Aorta (tissue), 5 donors: ENCODE results near the gene SLIT3. TPM values are rescaled to one million over a fixed set of nuclear protein-coding genes. Genes with fewer than 3 reads are reported as not detected.
A peak's percentile ranks its signal among the peaks of the same experiment; 100 is the strongest.

Experiments used
- ATAC-seq: fragments of 200-7000 bp; cut with Tn5 transposase; one replicate; pipeline ENCODE4 v1.9.1; 2022; ENCODE audit warnings: moderate library complexity; ENCODE audit not compliant: low FRiP score
- DNase-seq, 2 donors: peaks; one replicate each; pipeline ENCODE4 v3.0.0-alpha.2; 2020
- H3K27ac ChIP-seq, 2 donors: one replicate each; pipeline ENCODE4 v1.5.1; 2013; ENCODE audit warnings: low read length in 2 of 2, mild to moderate bottlenecking in 2 of 2, moderate library complexity in 2 of 2, control low read depth in 1 of 2, inconsistent platforms in 1 of 2, low read depth in 1 of 2
- H3K27me3 ChIP-seq, 2 donors: one replicate each; pipeline ENCODE4 v1.6.1; 2013; ENCODE audit warnings: control low read depth in 1 of 2, low read length in 1 of 2, mild to moderate bottlenecking in 1 of 2, moderate library complexity in 1 of 2; ENCODE audit not compliant: insufficient read depth in 2 of 2, control insufficient read depth in 1 of 2
- H3K36me3 ChIP-seq, 2 donors: one replicate each; pipeline ENCODE4 v1.6.1; 2013; ENCODE audit warnings: control low read depth in 1 of 2, low read length in 1 of 2, mild to moderate bottlenecking in 1 of 2; ENCODE audit not compliant: insufficient read depth in 2 of 2, control insufficient read depth in 1 of 2
- H3K4me1 ChIP-seq, 2 donors: one replicate each; pipeline ENCODE4 v1.6.1; 2013; ENCODE audit warnings: low read length in 2 of 2, control low read depth in 1 of 2, mild to moderate bottlenecking in 1 of 2, moderate library complexity in 1 of 2; ENCODE audit not compliant: insufficient read depth in 2 of 2, control insufficient read depth in 1 of 2
- H3K4me3 ChIP-seq, 2 donors: one replicate each; pipeline ENCODE4 v1.5.1; 2013; ENCODE audit warnings: low read length in 2 of 2, control low read depth in 1 of 2, mild to moderate bottlenecking in 1 of 2
- H3K9me3 ChIP-seq: one replicate; pipeline ENCODE4 v1.6.1; 2013; ENCODE audit warnings: mild to moderate bottlenecking, low read length; ENCODE audit not compliant: control insufficient read depth
- WGBS, 2 donors: extraction: QIAGEN DNeasy Blood & Tissue Kit; methylation state at CpG; one replicate each; pipeline ENCODE4 v1.1.7; 2013; 5-methylcytosine and 5-hydroxymethylcytosine counted together
- intact Hi-C, 2 donors: fragments of 100-400 bp; cut with DNase I; formaldehyde crosslinking; loops; one replicate each; pipeline versions ENCODE4 v1.14.2 to v1.15.0; 2022
- polyA plus RNA-seq, 2 donors: library from polyadenylated mRNA; stranded (reverse); fragments of 200-250 nt; gene quantifications; one replicate each; pipeline ENCODE4 v1.2.3, GENCODE V29; 2013
- total RNA-seq, 2 donors: library from RNA; stranded (reverse); fragmentation: NEBNext Ultra II Directional; extraction: Animal tissue kit (Norgen Biotek cat#: 25700); gene quantifications; one replicate each; pipeline ENCODE4 v1.2.1, GENCODE V29; 2021
- donor health status: healthy with polysubstance abuse.
- donor health status: Bipolar disorder and iron deficiency.
- donor health status: DM: no; HTN: no; CAD: no.
- donor health status: DM: no; HTN: no; CAD: no.
- donor health status: DM: yes; HTN: yes; CAD: no.

SLIT3 gene
- total and polyA plus RNA-seq, 4 donors: 8.6 to 108 (median 77.0) TPM

- Histone ChIP-seq H3K27ac (no peak overlapping the region), H3K27me3 (no peaks in the 10 kb centered on the region), H3K4me1 (no peaks in the 10 kb centered on the region), H3K4me3 (no peak overlapping the region), H3K36me3 (no peaks in the 10 kb centered on the region), H3K9me3 (no peaks in the 10 kb centered on the region)
- DNase-seq (peak in 1 of 2 donors; percentile 57), ATAC-seq (no peak)
- WGBS, 2 donors: 59 to 68% methylated on average over 5 of the region's 5 CpGs
- intact Hi-C loops: no loop called here
These were observed 353.6 kb downstream of the SLIT3 start for GRCh38 chr5:168947212-168947868.

DNA sequence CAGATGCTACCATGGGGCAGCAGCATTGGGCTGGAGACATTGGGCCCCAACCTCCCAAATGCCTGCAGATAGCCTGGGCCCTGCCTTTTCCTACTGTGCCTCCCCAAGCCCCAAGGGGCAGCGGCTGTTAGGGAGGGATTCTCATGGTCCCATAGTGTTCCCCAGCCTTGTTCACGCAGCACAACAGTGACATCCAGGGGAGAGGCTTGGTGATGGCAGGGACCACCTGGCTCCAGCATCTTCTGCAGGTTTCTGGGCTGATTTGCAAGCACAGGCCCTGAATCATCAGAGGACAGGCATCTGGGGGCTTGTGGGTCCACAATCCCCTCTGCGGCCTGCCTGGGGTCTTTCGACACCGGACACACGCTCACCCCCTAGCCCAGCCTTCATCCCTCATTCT, 354.6 kb downstream of the SLIT3 start:
- ATAC-seq (peak; percentile 31), DNase-seq (no peak)
- H3K27ac ChIP-seq: no peak overlapping the region
- intact Hi-C loops: no loop called here
- no peaks in the 10 kb centered on the region for H3K27me3 ChIP-seq
- WGBS, 2 donors: 92 to 93% methylated on average over 6 of the region's 6 CpGs
- H3K4me3 ChIP-seq: no peak overlapping the region
- no peaks in the 10 kb centered on the region for H3K9me3 ChIP-seq
- H3K4me1 ChIP-seq: no peaks in the 10 kb centered on the region
- no peaks in the 10 kb centered on the region for H3K36me3 ChIP-seq

DNA sequence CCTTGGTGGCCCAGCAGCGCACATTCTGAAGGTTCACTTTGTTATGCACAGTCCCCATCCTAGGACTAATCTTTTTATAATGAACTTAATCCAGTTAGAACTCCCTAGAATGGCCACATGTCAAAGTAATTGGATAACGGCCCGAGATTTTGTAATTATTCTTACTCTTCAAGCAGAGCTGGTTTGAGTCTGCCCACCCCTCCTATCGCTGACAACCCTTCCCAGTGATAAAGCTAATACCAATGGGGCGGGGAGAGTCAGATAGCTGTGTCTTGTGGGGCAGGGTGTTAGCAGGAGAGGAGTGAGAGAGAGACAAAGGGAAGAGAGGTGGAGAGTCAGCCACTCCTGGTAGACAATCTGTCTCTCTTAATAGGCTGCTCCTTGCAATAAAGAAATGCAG, 356.9 kb downstream of the SLIT3 start:
- H3K36me3 ChIP-seq: no peaks in the 10 kb centered on the region
- DNase-seq (no peak), ATAC-seq (no peak)
- no peaks in the 10 kb centered on the region for H3K27me3 ChIP-seq
- H3K9me3 ChIP-seq: no peaks in the 10 kb centered on the region
- H3K4me3 ChIP-seq: no peak overlapping the region
- 91% methylated on average over 5 of the region's 5 CpGs for WGBS, 2 donors
- no peak overlapping the region for H3K27ac ChIP-seq
- intact Hi-C loops: no loop called here
- no peaks in the 10 kb centered on the region for H3K4me1 ChIP-seq

DNA sequence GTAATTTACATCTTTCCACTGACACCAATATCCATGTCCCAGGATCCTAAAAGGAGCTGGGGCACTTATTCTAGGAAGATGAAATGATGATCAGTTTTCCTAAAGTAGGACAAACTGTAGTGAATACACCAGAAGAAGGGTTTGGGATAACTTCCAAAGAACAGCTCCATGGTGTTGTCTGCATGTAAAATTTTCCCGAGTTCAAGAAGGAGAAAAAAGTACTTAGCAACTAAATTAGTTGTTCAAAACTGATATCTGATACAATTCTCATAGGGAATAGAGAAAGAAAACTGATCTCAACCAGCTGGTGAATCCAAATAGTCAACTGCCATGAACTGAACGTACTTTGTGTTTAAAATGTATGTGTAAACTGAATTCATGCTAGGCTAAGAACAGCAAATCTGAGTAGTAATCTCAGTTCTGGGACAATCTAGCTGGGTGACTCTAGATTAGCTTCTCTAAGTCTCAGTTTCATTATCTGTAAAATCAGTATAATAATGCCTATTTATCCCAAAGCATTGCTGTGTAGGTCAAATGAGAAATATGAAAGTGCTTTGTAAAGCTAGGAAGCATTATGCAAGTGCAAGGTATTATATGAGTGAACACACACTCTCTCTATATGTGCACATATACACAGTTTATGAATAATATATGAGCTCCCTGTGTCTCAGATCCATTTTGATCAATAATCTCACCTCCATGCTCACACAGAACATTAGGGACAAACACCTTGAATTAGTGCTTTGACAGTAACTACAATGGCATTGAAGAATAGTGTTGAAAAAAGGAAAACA, 357.7 kb downstream of the SLIT3 start:
- Histone ChIP-seq H3K9me3 (no peaks in the 10 kb centered on the region), H3K4me1 (no peaks in the 10 kb centered on the region), H3K27me3 (no peaks in the 10 kb centered on the region), H3K27ac (no peak overlapping the region), H3K4me3 (no peak overlapping the region), H3K36me3 (no peaks in the 10 kb centered on the region)
- DNase-seq (no peak), ATAC-seq (no peak)
- 78% methylated on average over 2 of the region's 2 CpGs for WGBS, 2 donors
- intact Hi-C loops: no loop called here

DNA sequence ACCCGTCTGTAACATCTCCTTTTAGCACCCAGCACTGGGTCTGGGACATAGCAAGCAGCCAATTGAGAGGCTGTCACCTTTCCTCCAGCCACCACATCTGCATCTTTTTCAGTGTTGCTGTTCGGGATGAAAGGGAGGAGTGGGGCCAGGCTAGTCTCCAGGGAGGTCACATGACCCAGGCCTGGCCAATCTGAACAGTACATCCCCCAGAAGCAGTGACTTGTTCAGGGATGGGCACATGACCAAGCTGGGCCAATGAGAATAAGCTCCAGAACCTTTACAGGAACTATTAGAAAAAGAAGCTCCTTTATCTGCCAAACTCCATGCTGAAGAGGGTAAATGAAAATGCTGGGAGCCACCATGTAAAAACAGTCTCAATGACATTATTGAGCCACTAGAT, 359.0 kb downstream of the SLIT3 start:
- intact Hi-C loops: no loop called here
- Histone ChIP-seq H3K27me3 (no peaks in the 10 kb centered on the region), H3K9me3 (no peaks in the 10 kb centered on the region), H3K4me1 (no peaks in the 10 kb centered on the region), H3K27ac (no peak overlapping the region), H3K36me3 (no peaks in the 10 kb centered on the region), H3K4me3 (no peak overlapping the region)
- 70 to 71% methylated on average over 2 of the region's 2 CpGs for WGBS, 2 donors
- DNase-seq (no peak), ATAC-seq (no peak)

GRCh38 chr5:168940712-168941111, 360.2 kb downstream of the SLIT3 start:
- Histone ChIP-seq H3K27me3 (no peaks in the 10 kb centered on the region), H3K36me3 (no peaks in the 10 kb centered on the region), H3K4me3 (no peak overlapping the region), H3K9me3 (no peaks in the 10 kb centered on the region), H3K4me1 (no peaks in the 10 kb centered on the region), H3K27ac (no peak overlapping the region)
- intact Hi-C loops: no loop called here
- no peak for ATAC-seq
- 66 to 87% methylated on average over 4 of the region's 4 CpGs for WGBS, 2 donors
- DNase-seq: no peak

DNA sequence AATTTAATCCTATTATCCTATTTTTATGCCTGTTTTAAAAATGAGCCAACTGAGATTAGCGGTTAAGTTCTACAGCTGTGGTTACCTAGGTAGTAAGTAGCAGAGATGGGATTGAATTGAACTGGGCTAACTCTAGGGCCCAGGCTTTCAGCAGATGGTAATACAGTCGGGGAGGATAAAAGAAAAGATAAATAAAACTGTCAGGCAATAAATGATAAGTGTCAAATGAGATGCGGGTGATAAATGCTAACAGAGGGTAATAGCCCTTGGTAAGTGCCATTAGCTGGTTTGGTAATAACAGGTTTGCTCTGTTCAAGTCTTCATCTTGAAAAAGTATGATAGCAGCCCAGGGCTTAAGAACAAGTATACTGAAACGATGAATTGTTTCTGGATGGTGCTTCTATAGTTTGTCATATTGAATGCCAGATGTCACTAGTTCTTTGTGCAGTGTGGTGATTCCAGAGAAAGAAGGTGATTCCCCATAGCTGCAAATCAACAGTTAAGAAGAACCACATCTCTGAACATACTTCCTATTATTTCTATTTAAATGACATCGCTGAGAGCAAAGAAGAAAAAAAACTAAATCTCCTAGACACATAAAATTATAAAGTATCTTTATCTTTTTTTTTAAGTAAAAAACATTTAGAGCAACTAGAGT, 360.9 kb downstream of the SLIT3 start:
- Histone ChIP-seq H3K4me3 (no peak overlapping the region), H3K36me3 (no peaks in the 10 kb centered on the region), H3K9me3 (no peaks in the 10 kb centered on the region), H3K27me3 (no peaks in the 10 kb centered on the region), H3K4me1 (no peaks in the 10 kb centered on the region), H3K27ac (no peak overlapping the region)
- WGBS, 2 donors: 80 to 86% methylated on average over 5 of the region's 5 CpGs
- intact Hi-C loops: no loop called here
- DNase-seq (no peak), ATAC-seq (no peak)

- 90 to 91% methylated on average over 9 of the region's 9 CpGs for WGBS, 2 donors
- H3K27me3 ChIP-seq: no peaks in the 10 kb centered on the region
- no peaks in the 10 kb centered on the region for H3K4me1 ChIP-seq
- DNase-seq (no peak), ATAC-seq (no peak)
- H3K36me3 ChIP-seq: no peaks in the 10 kb centered on the region
- H3K4me3 ChIP-seq: no peak overlapping the region
- intact Hi-C loops: no loop called here
- H3K27ac ChIP-seq: no peak overlapping the region
- no peaks in the 10 kb centered on the region for H3K9me3 ChIP-seq
These were observed 361.7 kb downstream of the SLIT3 start for GRCh38 chr5:168939156-168939800.
